Ascending aorta (tissue), 2 donors: ENCODE results near the gene SAA4. TPM values are rescaled to one million over a fixed set of nuclear protein-coding genes. Genes with fewer than 3 reads are reported as not detected.
"Not testable (repeated sequence)": the region's sequence is repeated elsewhere in the genome, so short reads cannot be mapped to it uniquely, and the experiment has no call there.

ENCODE experiments used
- DNase-seq, 2 donors: peaks; one replicate each; pipeline ENCODE4 v3.0.0-alpha.2; 2019; ENCODE audit warnings: low spot score in 2 of 2
- H3K27ac ChIP-seq, 2 donors: fragments of 200-600 bp; sonication (generic); one replicate each; pipeline ENCODE4 v1.5.1; 2016 to 2017; ENCODE audit warnings: mild to moderate bottlenecking in 1 of 2
- H3K27me3 ChIP-seq: fragments of 200-600 bp; sonication (generic); one replicate; pipeline ENCODE4 v1.5.1; 2017
- H3K36me3 ChIP-seq, 2 donors: fragments of 200-600 bp; sonication (generic); one replicate each; pipeline ENCODE4 v1.5.1; 2016
- H3K4me1 ChIP-seq, 2 donors: fragments of 200-600 bp; sonication (generic); one replicate each; pipeline ENCODE4 v1.5.1; 2016 to 2017; ENCODE audit warnings: mild to moderate bottlenecking in 1 of 2
- H3K4me3 ChIP-seq, 2 donors: fragments of 200-600 bp; sonication (generic); one replicate each; pipeline ENCODE4 v1.5.1; 2016 to 2017; ENCODE audit warnings: mild to moderate bottlenecking in 1 of 2
- H3K9me3 ChIP-seq, 2 donors: fragments of 200-600 bp; sonication (generic); one replicate each; pipeline ENCODE4 v1.5.1; 2016
- intact Hi-C: fragments of 100-400 bp; cut with DNase I; formaldehyde crosslinking; loops from one replicate; pipeline ENCODE4 v1.15.1; 2023
- total RNA-seq: library from RNA; depleted of rRNA; stranded (reverse); fragments of >200 nt; gene quantifications from one replicate; pipeline ENCODE4 v1.1.0, GENCODE V29; 2016
- TF ChIP-seq, protein P1 (sequence below), 3 experiments: fragments of 200-600 bp in 2 of 3; fragments of 450-650 bp in 1 of 3; sonication (generic) in 2 of 3; IDR thresholded peaks; one replicate each; pipeline ENCODE4 v1.5.1; 2016 to 2019; ENCODE audit warnings: antibody characterized with exemption in 3 of 3, mild to moderate bottlenecking in 1 of 3, moderate library complexity in 1 of 3

The SAA4 gene
- total RNA-seq, 1 donor from 2014 or later: not detected

DNA sequence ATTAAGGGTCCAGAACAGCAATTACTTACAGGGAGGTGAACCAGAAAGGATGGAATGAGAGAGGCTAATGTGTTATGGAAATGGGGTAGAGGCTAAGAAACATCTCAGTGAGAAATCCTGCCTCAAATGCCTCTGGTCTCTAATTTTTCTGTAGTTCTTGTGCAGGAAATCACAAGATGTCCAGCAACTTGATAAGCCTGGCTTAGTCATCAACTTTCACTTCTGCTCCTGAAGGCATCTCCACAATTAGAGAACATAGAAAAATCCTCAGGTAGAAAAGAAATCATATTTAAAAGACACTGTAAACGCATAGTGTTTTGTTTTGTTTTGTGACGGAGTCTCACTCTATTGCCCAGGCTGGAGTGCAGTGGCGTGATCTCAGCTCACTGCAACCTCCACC is 45.2 kb downstream of the SAA4 start:
- Histone ChIP-seq H3K4me3 (no peak overlapping the region), H3K9me3 (no peaks in the 10 kb centered on the region), H3K27ac (no peak overlapping the region), H3K27me3 (no peaks in the 10 kb centered on the region), H3K4me1 (no peaks in the 10 kb centered on the region), H3K36me3 (no peaks in the 10 kb centered on the region)
- no peak for DNase-seq
- TF ChIP-seq, protein P1, sequence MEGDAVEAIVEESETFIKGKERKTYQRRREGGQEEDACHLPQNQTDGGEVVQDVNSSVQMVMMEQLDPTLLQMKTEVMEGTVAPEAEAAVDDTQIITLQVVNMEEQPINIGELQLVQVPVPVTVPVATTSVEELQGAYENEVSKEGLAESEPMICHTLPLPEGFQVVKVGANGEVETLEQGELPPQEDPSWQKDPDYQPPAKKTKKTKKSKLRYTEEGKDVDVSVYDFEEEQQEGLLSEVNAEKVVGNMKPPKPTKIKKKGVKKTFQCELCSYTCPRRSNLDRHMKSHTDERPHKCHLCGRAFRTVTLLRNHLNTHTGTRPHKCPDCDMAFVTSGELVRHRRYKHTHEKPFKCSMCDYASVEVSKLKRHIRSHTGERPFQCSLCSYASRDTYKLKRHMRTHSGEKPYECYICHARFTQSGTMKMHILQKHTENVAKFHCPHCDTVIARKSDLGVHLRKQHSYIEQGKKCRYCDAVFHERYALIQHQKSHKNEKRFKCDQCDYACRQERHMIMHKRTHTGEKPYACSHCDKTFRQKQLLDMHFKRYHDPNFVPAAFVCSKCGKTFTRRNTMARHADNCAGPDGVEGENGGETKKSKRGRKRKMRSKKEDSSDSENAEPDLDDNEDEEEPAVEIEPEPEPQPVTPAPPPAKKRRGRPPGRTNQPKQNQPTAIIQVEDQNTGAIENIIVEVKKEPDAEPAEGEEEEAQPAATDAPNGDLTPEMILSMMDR (IDR thresholded peaks at IDR 0.05): no peak
- intact Hi-C loops: no loop called here

DNA sequence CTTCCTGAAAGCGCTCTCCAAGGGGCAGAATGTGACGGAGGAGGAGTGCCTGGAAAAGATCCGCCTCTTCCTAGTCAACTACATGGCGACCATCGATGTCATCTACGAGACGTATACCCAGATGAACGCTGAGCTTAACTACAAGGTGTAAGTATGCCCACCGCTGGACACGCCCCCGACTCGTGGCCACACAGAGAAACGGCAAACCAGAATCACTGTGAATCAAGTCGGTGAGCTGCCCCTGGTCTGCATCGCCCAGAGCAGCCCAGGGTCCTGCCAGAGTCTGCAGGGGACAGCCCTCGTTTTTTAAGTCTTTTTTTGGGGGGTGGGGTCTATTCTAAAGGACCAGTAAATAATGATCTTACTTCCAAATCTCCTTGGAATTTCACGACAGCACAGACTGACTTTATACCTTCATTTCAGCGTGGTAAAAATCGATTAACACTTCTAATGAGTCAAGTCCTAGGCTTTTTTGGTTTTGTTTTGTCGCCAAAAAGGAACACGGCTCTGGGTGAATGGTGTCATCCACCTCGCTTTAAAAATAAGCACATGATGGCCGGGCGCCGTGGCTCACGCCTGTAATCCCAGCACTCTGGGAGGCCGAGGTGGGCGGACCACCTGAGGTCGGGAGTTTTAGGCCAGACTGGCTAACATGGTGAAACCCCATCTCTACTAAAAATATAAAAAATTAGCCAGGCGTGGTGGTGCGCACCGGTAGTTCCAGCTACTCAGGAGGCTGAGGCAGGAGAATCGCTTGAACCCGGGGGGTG is 46.9 kb downstream of the SAA4 start:
- intact Hi-C loops, H3K9me3 ChIP-seq, H3K4me1 ChIP-seq, H3K4me3 ChIP-seq, H3K27me3 ChIP-seq, H3K27ac ChIP-seq, H3K36me3 ChIP-seq, DNase-seq: not testable (repeated sequence)

DNA sequence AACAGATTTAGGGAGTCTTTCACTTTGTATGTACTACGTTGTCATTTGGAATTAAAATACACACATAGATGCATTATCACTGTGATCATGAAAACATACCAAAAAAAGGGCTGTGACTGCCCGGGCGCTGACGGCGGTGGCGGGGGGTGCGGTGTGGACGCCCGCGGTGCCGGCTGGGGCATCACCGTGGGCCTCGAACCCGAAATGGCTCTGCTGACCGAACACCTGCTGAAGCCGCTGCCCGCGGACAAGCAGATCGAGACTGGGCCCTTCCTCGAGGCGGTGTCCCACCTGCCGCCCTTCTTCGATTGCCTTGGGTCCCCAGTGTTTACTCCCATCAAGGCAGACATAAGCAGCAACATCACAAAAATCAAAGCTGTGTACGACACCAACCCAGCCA is 47.8 kb downstream of the SAA4 start:
- no peak for DNase-seq
- Histone ChIP-seq H3K36me3 (no peaks in the 10 kb centered on the region), H3K27ac (no peak overlapping the region), H3K9me3 (no peaks in the 10 kb centered on the region), H3K4me1 (no peaks in the 10 kb centered on the region), H3K4me3 (no peak overlapping the region), H3K27me3 (no peaks in the 10 kb centered on the region)
- TF ChIP-seq, protein P1 (IDR thresholded peaks at IDR 0.05): no peak
- intact Hi-C loops: no loop called here

Other genes with a start within 250 kb of the SAA4 start
- gene SERGEF, start 223.8 kb downstream of the SAA4 start, total RNA-seq: 13.6 TPM
- 1.8 TPM for gene TPH1, start 190.5 kb downstream of the SAA4 start, total RNA-seq
- gene SAAL1, start 130.7 kb downstream of the SAA4 start, total RNA-seq: 29.1 TPM
- gene MRGPRX3, start 104.2 kb downstream of the SAA4 start, total RNA-seq: not detected
- not detected for gene MRGPRX4, start 64.0 kb downstream of the SAA4 start, total RNA-seq
- gene SAA2, start 11.9 kb upstream of the SAA4 start, total RNA-seq: 77.4 TPM
- 70.4 TPM for gene SAA1, start 29.5 kb upstream of the SAA4 start, total RNA-seq
- 31.7 TPM for gene HPS5, start 85.3 kb upstream of the SAA4 start, total RNA-seq
- 33.7 TPM for gene GTF2H1, start 85.8 kb upstream of the SAA4 start, total RNA-seq
- 422 TPM for gene LDHA, start 157.8 kb upstream of the SAA4 start, total RNA-seq
- not detected for gene LDHC, start 175.5 kb upstream of the SAA4 start, total RNA-seq
- gene LDHAL6A, start 219.1 kb upstream of the SAA4 start, total RNA-seq: not detected